Stimulated activated naive CD8-positive, alpha-beta T cell treated with anti-CD3 and anti-CD28 coated beads, Interleukin-15, amount 100 ng/mL, for 72 hours (primary cell): Measurements from ENCODE around the gene AP1G2.

Experiments used
- ATAC-seq: fragments of 150-1000 bp; cut with Tn5 transposase; 2 replicates; pipeline ENCODE4 v1.10.0; 2021; ENCODE audit warnings: mild to moderate bottlenecking, moderate library complexity
- DNase-seq, 2 donors: peaks; one replicate each; pipeline ENCODE4 v3.0.0; 2021 to 2022
- H3K27ac Mint-ChIP-seq, 2 donors: one replicate each; pipeline ENCODE4 v1.8.0; 2022; ENCODE audit warnings: mild to moderate bottlenecking in 2 of 2, mixed read lengths in 2 of 2, moderate library complexity in 2 of 2
- H3K27me3 Mint-ChIP-seq: one replicate; pipeline ENCODE4 v1.8.0; 2022; ENCODE audit warnings: mixed read lengths
- H3K4me1 Mint-ChIP-seq: one replicate; pipeline ENCODE4 v1.8.0; 2022; ENCODE audit warnings: mild to moderate bottlenecking, mixed read lengths
- H3K4me3 Mint-ChIP-seq, 2 donors: one replicate each; pipeline ENCODE4 v1.8.0; 2022; ENCODE audit warnings: mild to moderate bottlenecking in 2 of 2, mixed read lengths in 2 of 2, moderate library complexity in 1 of 2
- H3K9me3 Mint-ChIP-seq, 2 donors: one replicate each; pipeline ENCODE4 v1.8.0; 2022; ENCODE audit warnings: mixed read lengths in 2 of 2

The AP1G2 gene

DNA sequence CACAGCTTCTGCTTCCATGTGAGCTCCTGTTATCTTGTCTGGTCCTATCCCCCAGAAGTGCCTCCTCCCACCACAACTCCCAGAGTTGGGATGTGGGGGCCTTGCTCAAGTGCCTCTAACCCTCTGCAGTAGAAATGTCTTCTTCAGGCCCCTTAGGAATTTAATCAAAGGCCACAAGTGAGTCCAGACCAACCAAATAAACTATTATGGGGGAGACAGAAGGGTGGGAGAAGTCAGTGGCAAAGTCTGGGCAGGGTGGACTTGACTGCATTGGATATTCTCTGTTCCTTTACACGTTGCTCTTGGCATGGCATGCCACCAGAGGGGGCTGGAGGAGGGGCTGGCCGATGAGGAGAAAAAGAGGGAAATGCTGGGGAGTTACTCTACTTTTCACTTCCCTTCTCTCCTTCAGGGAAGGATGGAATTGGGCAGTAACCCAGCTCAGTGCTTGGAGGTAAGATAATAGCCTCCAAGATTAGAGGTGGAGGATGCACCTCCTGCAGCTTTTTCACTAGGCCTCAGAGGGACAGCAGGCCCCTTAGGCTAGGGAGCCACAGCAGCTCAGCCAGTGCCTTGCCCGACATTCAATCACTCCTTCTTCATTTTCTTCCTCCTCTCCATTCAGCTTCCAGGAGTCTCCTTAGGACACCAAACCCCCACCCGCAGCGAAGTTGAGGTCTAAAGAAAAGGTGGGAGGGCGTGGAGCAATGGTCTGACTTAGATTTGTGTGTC is 1.2 kb upstream of the AP1G2 start:
- no peaks in the 10 kb centered on the region for H3K9me3 Mint-ChIP-seq
- H3K4me3 Mint-ChIP-seq = peak overlapping the region; percentile 95 to 100
- H3K27me3 Mint-ChIP-seq = peaks cover 18% of the 10 kb centered on the region
- H3K4me1 Mint-ChIP-seq = peaks cover 43% of the 10 kb centered on the region
- DNase-seq = peak in 1 of 2 donors; percentile 11
- ATAC-seq = no peak
- H3K27ac Mint-ChIP-seq = peak overlapping the region; percentile 79 to 98

DNA sequence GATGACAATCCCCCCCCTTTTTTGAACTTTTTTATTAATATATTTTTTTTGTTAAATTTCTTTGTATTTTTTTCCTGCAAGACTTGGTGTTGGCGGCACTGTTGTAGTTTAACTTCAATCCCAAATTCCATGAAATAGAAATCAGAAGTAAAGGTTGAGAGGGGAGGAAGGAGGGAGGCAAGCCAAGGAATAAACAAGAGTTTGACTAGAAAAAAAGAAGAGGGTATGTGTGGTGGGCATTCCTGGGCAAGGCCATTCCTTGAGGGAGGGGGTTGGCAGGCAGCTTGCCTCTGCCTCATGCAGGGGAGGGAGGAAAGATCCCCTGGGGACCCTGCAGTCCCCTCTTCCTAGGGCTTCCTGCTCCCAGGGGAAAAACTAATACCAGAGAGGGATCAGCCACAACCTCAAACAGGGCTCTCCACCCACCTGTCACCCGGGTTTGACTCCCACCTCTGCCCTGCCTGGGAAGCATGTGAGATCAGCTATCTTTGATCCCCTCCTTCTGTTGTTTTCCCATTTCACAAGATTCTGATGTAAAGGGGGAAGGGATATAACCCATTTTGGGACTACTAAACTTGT is 519 bp upstream of the AP1G2 start:
- Mint-ChIP-seq H3K27ac (peak overlapping the region; percentile 98), H3K27me3 (peaks cover 14% of the 10 kb centered on the region), H3K9me3 (no peaks in the 10 kb centered on the region), H3K4me3 (peak overlapping the region; percentile 95 to 100), H3K4me1 (peaks cover 45% of the 10 kb centered on the region)
- no peak for ATAC-seq
- no peak for DNase-seq

DNA sequence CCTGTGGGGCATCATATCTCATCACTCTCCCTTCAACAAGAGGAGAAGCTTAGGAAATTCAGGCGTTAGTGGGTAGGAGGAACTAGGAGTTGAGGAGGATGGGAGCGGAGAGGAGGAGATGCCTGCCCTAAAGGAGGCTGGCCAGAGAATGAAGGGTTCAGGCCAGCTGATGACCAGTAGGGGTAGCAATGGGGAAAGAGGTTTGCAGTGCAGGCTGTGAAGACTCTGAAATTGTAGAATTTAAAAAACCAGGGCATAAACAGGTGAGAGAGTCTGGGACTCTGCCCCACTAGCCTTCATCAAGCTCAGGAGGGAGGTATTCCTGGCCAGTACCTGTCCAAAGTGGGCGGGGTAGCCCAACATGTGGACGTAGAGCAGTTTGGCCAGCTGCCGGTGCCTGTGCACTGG is 809 bp downstream of the AP1G2 start:
- ATAC-seq (no peak), DNase-seq (no peak)
- Mint-ChIP-seq H3K4me3 (peak overlapping the region; percentile 95 to 100), H3K4me1 (peaks cover 48% of the 10 kb centered on the region), H3K27ac (peak overlapping the region; percentile 87 to 98), H3K27me3 (peaks cover 2% of the 10 kb centered on the region), H3K9me3 (no peaks in the 10 kb centered on the region)

- H3K9me3 Mint-ChIP-seq = no peaks in the 10 kb centered on the region
- no peak for DNase-seq
- H3K27ac Mint-ChIP-seq = peak overlapping the region; percentile 19 to 87
- H3K4me1 Mint-ChIP-seq = peaks cover 53% of the 10 kb centered on the region
- H3K4me3 Mint-ChIP-seq = peak overlapping the region; percentile 95 to 100
- no peaks in the 10 kb centered on the region for H3K27me3 Mint-ChIP-seq
- no peak for ATAC-seq
These were observed 1.3 kb downstream of the AP1G2 start for GRCh38 chr14:23566112-23566777.

DNA sequence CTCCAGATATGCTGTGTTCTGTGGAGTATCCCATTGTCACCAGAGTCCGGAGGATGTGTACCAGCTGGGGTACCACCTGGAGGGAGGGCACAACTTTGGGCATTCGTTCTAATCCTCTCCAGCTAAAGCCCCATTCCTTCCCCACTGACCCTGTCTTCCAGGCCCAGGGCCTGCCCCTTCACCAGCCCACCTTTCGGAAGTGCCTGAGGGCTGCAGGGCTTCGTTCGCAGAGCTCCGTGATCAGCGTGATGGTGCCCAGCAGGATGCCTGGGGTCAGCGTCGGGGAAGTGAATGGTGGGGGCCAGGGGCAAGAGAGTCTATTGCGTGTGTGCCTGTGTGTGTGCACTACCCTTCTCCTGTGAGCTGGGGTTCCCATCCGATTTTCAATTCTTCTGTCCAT is 2.0 kb downstream of the AP1G2 start:
- peak overlapping the region in 1 of 2 donors; percentile 61 for H3K27ac Mint-ChIP-seq
- H3K9me3 Mint-ChIP-seq = no peaks in the 10 kb centered on the region
- H3K4me3 Mint-ChIP-seq = peak overlapping the region in 1 of 2 donors; percentile 95
- H3K27me3 Mint-ChIP-seq = no peaks in the 10 kb centered on the region
- H3K4me1 Mint-ChIP-seq = peaks cover 59% of the 10 kb centered on the region
- ATAC-seq (no peak), DNase-seq (no peak)

DNA sequence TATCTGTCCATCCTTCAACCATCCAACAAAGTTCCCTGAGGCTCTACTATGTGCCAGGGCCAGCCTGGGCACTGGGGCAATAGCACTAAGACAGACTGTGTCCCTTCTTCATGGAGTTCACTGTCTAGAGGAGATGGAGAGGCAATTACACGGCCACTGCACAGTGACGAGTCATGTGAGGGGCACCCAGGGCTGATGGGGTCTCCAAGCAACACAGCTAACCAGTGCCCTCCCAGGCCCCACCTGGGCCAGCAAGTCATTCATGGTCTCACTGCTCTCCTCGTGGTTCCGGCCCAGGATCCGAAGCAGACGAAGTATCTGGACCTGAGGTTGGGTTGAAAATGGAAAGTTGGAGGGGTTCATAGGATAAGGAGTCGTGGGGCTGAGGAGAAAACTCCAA is 2.7 kb downstream of the AP1G2 start:
- Mint-ChIP-seq H3K27me3 (no peaks in the 10 kb centered on the region), H3K4me3 (no peak overlapping the region), H3K9me3 (no peaks in the 10 kb centered on the region), H3K27ac (no peak overlapping the region), H3K4me1 (peaks cover 67% of the 10 kb centered on the region)
- DNase-seq (no peak), ATAC-seq (no peak)

DNA sequence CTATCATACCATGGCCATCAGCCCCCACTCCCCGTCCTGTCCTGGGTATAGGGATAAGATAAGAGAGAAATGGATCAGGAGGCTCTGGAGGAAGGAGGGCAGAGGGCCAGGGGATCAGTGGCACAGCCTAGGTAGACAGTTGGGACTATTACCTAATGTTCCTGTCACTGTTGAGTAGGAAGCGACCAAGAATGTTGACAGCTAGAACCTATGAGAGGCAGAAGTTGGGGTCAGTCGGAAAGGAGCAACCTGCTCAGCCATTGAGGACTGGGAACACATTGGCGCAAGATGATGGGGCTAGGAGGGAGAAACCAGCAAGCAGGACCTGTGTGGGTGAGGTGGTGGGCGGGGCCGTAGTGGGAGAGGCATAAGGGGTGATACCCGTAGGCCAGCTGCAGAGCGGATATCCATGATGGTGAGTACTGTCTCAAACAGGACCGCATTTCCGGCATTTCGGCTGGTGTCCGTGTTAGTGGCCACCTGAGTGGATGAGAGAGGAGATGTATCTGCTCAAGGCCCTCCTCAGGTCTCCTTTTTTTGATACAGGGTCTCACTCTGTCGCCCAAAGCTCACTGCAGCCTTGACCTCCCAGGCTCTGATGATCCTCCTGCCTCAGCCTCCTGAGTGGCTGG is 3.3 kb downstream of the AP1G2 start:
- ATAC-seq = no peak
- no peak for DNase-seq
- H3K27ac Mint-ChIP-seq = no peak overlapping the region
- peak overlapping the region in 1 of 2 donors; percentile 11 for H3K4me3 Mint-ChIP-seq
- no peaks in the 10 kb centered on the region for H3K27me3 Mint-ChIP-seq
- H3K4me1 Mint-ChIP-seq = peaks cover 68% of the 10 kb centered on the region
- H3K9me3 Mint-ChIP-seq = no peaks in the 10 kb centered on the region

GRCh38 chr14:23563473-23564180 is 4.0 kb downstream of the AP1G2 start:
- Mint-ChIP-seq H3K27me3 (no peaks in the 10 kb centered on the region), H3K27ac (no peak overlapping the region), H3K4me1 (peaks cover 69% of the 10 kb centered on the region)

GRCh38 chr14:23562822-23563472 is 4.6 kb downstream of the AP1G2 start:
- no peak for ATAC-seq
- H3K27ac Mint-ChIP-seq = no peak overlapping the region
- H3K4me3 Mint-ChIP-seq = no peak overlapping the region
- H3K27me3 Mint-ChIP-seq = no peaks in the 10 kb centered on the region
- peak in 1 of 2 donors; percentile 48 for DNase-seq
- peaks cover 68% of the 10 kb centered on the region for H3K4me1 Mint-ChIP-seq
- H3K9me3 Mint-ChIP-seq = no peaks in the 10 kb centered on the region

More at GRCh38 chr14:23563473-23564180, 4.0 kb downstream of the AP1G2 start:
- Mint-ChIP-seq H3K9me3 (no peaks in the 10 kb centered on the region), H3K4me3 (peak overlapping the region in 1 of 2 donors; percentile 11)
- DNase-seq = no peak
- no peak for ATAC-seq

GRCh38 chr14:23561873-23562821 is 5.4 kb downstream of the AP1G2 start:
- no peaks in the 10 kb centered on the region for H3K27me3 Mint-ChIP-seq
- ATAC-seq (no peak), DNase-seq (no peak)
- H3K4me3 Mint-ChIP-seq = no peak overlapping the region
- H3K9me3 Mint-ChIP-seq = no peaks in the 10 kb centered on the region
- H3K27ac Mint-ChIP-seq = no peak overlapping the region
- peaks cover 72% of the 10 kb centered on the region for H3K4me1 Mint-ChIP-seq

DNA sequence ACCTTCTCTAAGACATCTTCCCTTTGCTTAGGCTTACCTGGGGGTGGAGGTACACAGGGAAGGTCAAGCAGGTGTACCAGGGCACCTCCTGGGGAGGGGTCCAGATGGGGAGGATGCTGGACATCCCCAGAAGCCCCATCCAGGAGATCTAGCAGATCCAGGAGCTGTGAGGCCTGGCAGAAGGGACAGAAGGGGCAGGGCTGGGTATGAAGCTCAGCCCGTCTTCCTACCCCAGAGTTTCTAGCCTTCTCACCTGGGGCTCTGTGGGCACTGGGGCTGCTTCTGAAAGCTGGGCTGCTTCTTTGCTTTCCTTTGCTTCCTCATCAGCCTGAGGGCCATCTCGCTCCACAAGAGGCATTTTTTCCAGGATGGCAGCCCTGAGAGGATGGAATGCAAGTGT is 6.3 kb downstream of the AP1G2 start:
- Mint-ChIP-seq H3K27me3 (no peaks in the 10 kb centered on the region), H3K27ac (peak overlapping the region; percentile 23 to 86), H3K9me3 (no peaks in the 10 kb centered on the region), H3K4me1 (peaks cover 75% of the 10 kb centered on the region), H3K4me3 (no peak overlapping the region)
- DNase-seq = no peak
- no peak for ATAC-seq

- Mint-ChIP-seq H3K27ac (peak overlapping the region in 1 of 2 donors; percentile 73), H3K4me1 (peaks cover 84% of the 10 kb centered on the region), H3K9me3 (no peaks in the 10 kb centered on the region), H3K27me3 (no peaks in the 10 kb centered on the region), H3K4me3 (no peak overlapping the region)
- DNase-seq (no peak), ATAC-seq (no peak)
These were observed 7.6 kb downstream of the AP1G2 start for GRCh38 chr14:23559926-23560520.

GRCh38 chr14:23559010-23559925 is 8.3 kb downstream of the AP1G2 start:
- DNase-seq (peak; percentile 62 to 66), ATAC-seq (no peak)
- Mint-ChIP-seq H3K27me3 (no peaks in the 10 kb centered on the region), H3K9me3 (no peaks in the 10 kb centered on the region), H3K4me3 (no peak overlapping the region), H3K4me1 (peaks cover 80% of the 10 kb centered on the region), H3K27ac (no peak overlapping the region)
